Prostate gland (tissue), 2 donors: ENCODE measurements around the gene SACM1L. TPM values are rescaled to one million over a fixed set of nuclear protein-coding genes. Genes with fewer than 3 reads are reported as not detected.

Source experiments
- DNase-seq: peaks from one replicate; pipeline ENCODE4 v3.0.0-alpha.2; 2019; ENCODE audit warnings: low spot score
- H3K27ac ChIP-seq, 2 donors: fragments of 200-600 bp; sonication (generic); 2 replicates each; pipeline ENCODE4 v1.5.1; 2017 to 2019
- H3K27me3 ChIP-seq: fragments of 200-600 bp; sonication (generic); replicated peaks from 2 replicates; pipeline ENCODE4 v1.5.1; 2019; ENCODE audit not compliant: insufficient read depth
- H3K36me3 ChIP-seq, 2 donors: fragments of 200-600 bp; sonication (generic); 1 replicate in 1 of 2; 2 replicates in 1 of 2; pipeline versions ENCODE4 v1.5.1 to v1.8.1; 2017 to 2019
- H3K4me1 ChIP-seq: fragments of 200-600 bp; sonication (generic); replicated peaks from 2 replicates; pipeline ENCODE4 v1.5.1; 2019
- H3K4me3 ChIP-seq, 2 donors: fragments of 200-600 bp; sonication (generic); 2 replicates each; pipeline ENCODE4 v1.5.1; 2017 to 2019
- H3K9me3 ChIP-seq: fragments of 200-600 bp; sonication (generic); 2 replicates; pipeline ENCODE4 v1.5.1; 2017
- POLR2A ChIP-seq: fragments of 450-650 bp; IDR thresholded peaks from one replicate; pipeline ENCODE4 v1.6.1; 2016; ENCODE audit warnings: antibody characterized with exemption, mild to moderate bottlenecking
- POLR2AphosphoS5 ChIP-seq: sonication (generic); formaldehyde crosslinking; IDR thresholded peaks from one replicate; pipeline ENCODE4 v1.6.1; 2017; ENCODE audit warnings: antibody characterized with exemption
- WGBS: methylation state at CpG from one replicate; pipeline ENCODE4 v1.1.5; 2018; 5-methylcytosine and 5-hydroxymethylcytosine counted together
- intact Hi-C: fragments of 100-400 bp; cut with DNase I; formaldehyde crosslinking; loops from one replicate; pipeline ENCODE4 v1.14.2; 2022
- total RNA-seq, 2 donors: library from RNA; depleted of rRNA; stranded (reverse); fragments of >200 nt; gene quantifications; one replicate each; pipeline ENCODE4 v1.1.0, GENCODE V29; 2016
- TF ChIP-seq, protein P1 (sequence below), 4 experiments: fragments of 200-600 bp in 2 of 4; fragments of 450-650 bp in 2 of 4; sonication (generic) in 2 of 4; IDR thresholded peaks; 1 replicate in 3 of 4; 2 replicates in 1 of 4; pipeline ENCODE4 v1.5.1; 2016 to 2019; ENCODE audit warnings: antibody characterized with exemption in 4 of 4, mild to moderate bottlenecking in 2 of 4, moderate library complexity in 2 of 4

The SACM1L gene
- total RNA-seq, 2 donors from 2014 or later = 56.6 to 62.8 TPM

DNA sequence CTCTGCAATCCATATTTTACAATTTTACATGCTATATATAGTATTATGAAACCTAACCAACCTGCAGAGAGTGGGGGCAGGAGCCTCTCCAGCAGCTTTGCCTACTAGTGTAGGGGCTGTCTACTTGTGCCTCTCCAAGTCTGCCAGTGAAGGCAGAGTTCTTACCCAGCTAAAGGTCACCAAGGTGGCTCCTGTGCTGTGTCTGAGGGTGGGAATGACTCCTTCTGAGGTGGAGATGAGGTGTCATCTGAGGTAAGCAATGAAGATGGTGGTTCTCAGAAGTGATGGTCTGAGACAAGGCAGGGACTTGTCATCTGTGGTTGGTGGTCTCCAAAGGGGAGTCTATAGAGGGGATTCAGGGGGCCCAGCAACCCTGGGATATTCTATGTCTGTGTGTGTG lies 47.5 kb downstream of the SACM1L start:
- H3K27ac ChIP-seq = no peak overlapping the region
- no peaks in the 10 kb centered on the region for H3K4me1 ChIP-seq
- no peaks in the 10 kb centered on the region for H3K27me3 ChIP-seq
- no peak overlapping the region for H3K4me3 ChIP-seq
- no peaks in the 10 kb centered on the region for H3K36me3 ChIP-seq
- TF ChIP-seq POLR2A = no peak
- TF ChIP-seq, protein P1, sequence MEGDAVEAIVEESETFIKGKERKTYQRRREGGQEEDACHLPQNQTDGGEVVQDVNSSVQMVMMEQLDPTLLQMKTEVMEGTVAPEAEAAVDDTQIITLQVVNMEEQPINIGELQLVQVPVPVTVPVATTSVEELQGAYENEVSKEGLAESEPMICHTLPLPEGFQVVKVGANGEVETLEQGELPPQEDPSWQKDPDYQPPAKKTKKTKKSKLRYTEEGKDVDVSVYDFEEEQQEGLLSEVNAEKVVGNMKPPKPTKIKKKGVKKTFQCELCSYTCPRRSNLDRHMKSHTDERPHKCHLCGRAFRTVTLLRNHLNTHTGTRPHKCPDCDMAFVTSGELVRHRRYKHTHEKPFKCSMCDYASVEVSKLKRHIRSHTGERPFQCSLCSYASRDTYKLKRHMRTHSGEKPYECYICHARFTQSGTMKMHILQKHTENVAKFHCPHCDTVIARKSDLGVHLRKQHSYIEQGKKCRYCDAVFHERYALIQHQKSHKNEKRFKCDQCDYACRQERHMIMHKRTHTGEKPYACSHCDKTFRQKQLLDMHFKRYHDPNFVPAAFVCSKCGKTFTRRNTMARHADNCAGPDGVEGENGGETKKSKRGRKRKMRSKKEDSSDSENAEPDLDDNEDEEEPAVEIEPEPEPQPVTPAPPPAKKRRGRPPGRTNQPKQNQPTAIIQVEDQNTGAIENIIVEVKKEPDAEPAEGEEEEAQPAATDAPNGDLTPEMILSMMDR (IDR thresholded peaks at IDR 0.05) = no peak
- TF ChIP-seq POLR2AphosphoS5 = no peak
- H3K9me3 ChIP-seq = no peaks in the 10 kb centered on the region
- intact Hi-C loops = no loop called here
- DNase-seq = no peak

DNA sequence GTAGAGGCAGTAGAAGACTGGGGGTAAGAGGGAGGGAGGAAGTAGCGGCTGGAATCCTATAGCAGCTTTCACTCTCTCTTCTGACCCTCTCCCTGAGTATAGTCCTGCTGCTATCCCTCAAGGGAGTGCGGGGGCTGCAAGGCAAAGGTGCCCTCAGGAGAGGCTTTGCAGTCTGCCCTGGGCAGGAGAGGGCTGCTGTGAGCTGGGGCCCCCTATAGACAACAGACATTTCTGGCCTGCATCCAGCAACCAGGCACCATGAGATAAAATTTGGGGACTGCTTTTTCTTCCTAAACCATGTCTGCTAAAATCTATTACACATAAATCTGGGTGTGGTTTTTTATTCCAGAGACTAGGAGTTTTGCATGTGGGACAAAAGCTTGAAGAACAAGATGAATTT lies 48.0 kb downstream of the SACM1L start:
- intact Hi-C loops = no loop called here
- TF ChIP-seq POLR2AphosphoS5 = no peak
- TF ChIP-seq, protein P1 (IDR thresholded peaks at IDR 0.05) = no peak
- no peak for TF ChIP-seq POLR2A
- H3K36me3 ChIP-seq = no peaks in the 10 kb centered on the region
- 94% methylated on average over 2 of the region's 2 CpGs for WGBS
- no peaks in the 10 kb centered on the region for H3K27me3 ChIP-seq
- no peak overlapping the region for H3K27ac ChIP-seq
- no peaks in the 10 kb centered on the region for H3K4me1 ChIP-seq
- no peaks in the 10 kb centered on the region for H3K9me3 ChIP-seq
- no peak for DNase-seq
- no peak overlapping the region for H3K4me3 ChIP-seq

DNA sequence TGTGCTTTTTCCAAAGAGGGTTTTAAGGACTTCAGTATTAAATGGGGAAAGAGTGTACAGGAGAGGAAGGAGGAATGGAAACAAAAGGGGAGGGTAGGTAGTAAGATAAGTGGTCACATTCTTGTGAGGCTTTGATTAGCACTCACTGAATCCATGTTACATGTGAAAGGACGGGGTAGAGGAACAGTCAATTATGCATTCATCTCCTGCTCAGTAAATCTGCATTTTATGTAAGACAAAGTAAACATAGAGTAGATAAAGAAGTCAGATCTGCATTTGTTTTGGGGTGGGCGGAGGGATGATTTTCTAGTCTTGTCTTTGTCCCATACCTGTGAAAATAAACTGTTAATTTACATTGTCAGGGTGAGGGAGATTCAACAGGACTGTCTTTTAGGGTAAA lies 50.8 kb downstream of the SACM1L start:
- H3K36me3 ChIP-seq = peaks cover 0 to 3% of the 10 kb centered on the region in 2 donors
- intact Hi-C loops = no loop called here

DNA sequence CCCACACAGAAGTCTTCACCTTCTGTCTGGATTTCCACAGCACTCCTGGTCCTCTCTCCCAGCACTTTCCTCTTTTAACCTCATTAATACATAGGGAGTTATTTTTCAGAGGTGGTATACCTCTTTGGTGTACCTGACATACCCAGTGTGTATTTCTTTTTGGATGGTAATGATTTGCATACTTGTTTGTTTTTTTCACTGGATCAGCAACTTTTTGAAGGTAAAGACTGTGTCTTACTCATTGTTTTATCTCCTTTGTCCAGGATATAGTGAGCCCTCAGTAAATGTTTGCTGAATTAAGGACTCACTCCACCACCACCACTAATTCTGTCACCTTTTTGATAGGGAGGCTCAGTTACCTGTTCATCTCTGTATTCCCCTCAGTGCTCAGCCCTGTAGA lies 52.1 kb downstream of the SACM1L start:
- Histone ChIP-seq H3K27ac (no peak overlapping the region), H3K36me3 (peaks cover 0 to 3% of the 10 kb centered on the region in 2 donors), H3K9me3 (no peaks in the 10 kb centered on the region), H3K4me1 (no peaks in the 10 kb centered on the region), H3K4me3 (no peak overlapping the region), H3K27me3 (no peaks in the 10 kb centered on the region)
- no peak for DNase-seq
- no peak for TF ChIP-seq POLR2AphosphoS5
- TF ChIP-seq, protein P1 (IDR thresholded peaks at IDR 0.05) = no peak
- intact Hi-C loops = no loop called here

More for the DNA sequence above, 50.8 kb downstream of the SACM1L start:
- no peak for DNase-seq
- 83% methylated on average over 2 of the region's 2 CpGs for WGBS
- no peak overlapping the region for H3K27ac ChIP-seq
- H3K4me3 ChIP-seq = no peak overlapping the region
- no peaks in the 10 kb centered on the region for H3K27me3 ChIP-seq
- no peak for TF ChIP-seq POLR2AphosphoS5
- no peak for TF ChIP-seq POLR2A
- TF ChIP-seq, protein P1 (IDR thresholded peaks at IDR 0.05) = no peak
- H3K4me1 ChIP-seq = no peaks in the 10 kb centered on the region
- H3K9me3 ChIP-seq = no peaks in the 10 kb centered on the region

DNA sequence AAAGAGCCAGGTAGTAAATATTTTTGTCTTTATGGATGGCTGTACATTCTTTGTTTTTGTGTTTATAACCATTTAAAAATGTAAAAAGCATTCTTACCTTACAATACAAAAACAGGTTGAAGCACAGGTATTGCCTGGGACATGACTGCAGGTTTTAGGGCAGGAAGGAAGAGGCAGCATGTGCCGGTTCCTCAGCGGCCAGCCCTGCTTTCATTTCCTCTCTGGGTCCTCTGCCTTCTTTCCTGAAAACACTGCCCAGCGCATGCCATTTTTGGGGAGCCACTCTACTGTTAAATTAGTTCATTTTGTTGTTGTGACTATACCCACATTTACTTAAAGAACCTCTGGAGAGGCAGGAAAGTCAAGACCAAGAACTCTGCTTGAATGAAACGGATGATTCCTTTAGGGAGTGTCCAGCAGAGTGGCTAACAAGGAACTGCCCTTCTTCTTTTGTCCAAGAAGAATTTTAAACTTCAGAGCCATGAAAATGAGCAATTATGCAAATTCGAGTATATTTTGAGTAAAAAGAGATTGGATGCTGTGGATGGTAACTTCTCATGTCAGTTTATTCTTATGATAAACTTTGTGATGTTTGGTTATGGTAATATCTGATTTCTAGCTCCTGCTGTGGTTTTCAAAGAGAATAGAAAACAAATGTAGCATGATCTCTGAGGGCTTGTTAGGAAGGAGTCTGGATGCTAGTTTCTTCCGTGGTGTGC lies 52.7 kb downstream of the SACM1L start:
- 70% methylated on average over 6 of the region's 6 CpGs for WGBS

More for the DNA sequence above, 52.7 kb downstream of the SACM1L start:
- intact Hi-C loops = no loop called here
- Histone ChIP-seq H3K27ac (no peak overlapping the region), H3K9me3 (no peaks in the 10 kb centered on the region), H3K27me3 (no peaks in the 10 kb centered on the region), H3K4me1 (no peaks in the 10 kb centered on the region), H3K4me3 (no peak overlapping the region), H3K36me3 (peaks cover 0 to 3% of the 10 kb centered on the region in 2 donors)
- TF ChIP-seq, protein P1 (IDR thresholded peaks at IDR 0.05) = no peak
- TF ChIP-seq POLR2A (no peak), POLR2AphosphoS5 (no peak)
- DNase-seq = no peak
